Measurements from ENCODE around the gene PPP1R11.

DNA sequence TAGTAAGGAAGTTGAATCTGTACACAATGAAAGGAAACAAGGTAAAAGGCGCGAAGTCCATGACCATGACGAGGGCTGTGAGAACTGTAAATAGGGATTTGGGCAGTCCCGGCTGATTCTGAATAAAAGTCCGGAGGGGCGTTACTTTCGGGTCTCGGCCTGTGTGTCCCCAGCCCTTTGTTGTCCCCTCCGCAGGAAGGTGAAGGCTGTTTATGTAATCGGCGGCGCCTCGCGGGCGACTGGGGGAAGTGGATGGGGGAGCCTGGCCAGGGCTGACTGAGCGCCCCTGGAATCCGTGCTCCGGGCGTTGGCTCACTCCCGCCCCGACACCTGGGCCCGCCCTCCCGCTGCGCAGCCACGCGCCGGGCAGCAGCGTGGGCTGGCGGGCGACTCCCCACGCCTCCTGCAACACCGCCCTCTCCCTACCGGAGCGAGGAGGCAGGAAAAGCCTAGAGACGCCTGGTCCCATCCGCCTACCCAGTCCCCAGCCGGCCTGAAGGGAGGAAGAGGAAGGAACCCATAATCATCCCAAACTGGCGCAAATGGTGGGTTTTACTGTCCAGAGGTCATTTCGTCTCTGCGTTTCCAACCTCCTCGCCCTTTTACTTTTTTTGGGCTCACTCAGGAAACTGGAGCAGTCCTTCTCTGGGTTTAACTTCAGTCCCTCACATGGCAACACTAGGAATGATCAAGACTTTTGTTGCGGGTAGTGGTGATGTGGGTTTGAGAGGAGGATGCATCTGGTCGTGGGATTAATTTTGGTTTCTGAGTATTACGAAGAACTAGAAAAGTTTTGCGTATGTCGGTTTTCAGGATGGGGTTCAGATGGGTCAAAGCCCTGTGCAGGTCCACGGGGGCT lies 33.8 kb downstream of the PPP1R11 start:
- TF ChIP-seq, protein P1, sequence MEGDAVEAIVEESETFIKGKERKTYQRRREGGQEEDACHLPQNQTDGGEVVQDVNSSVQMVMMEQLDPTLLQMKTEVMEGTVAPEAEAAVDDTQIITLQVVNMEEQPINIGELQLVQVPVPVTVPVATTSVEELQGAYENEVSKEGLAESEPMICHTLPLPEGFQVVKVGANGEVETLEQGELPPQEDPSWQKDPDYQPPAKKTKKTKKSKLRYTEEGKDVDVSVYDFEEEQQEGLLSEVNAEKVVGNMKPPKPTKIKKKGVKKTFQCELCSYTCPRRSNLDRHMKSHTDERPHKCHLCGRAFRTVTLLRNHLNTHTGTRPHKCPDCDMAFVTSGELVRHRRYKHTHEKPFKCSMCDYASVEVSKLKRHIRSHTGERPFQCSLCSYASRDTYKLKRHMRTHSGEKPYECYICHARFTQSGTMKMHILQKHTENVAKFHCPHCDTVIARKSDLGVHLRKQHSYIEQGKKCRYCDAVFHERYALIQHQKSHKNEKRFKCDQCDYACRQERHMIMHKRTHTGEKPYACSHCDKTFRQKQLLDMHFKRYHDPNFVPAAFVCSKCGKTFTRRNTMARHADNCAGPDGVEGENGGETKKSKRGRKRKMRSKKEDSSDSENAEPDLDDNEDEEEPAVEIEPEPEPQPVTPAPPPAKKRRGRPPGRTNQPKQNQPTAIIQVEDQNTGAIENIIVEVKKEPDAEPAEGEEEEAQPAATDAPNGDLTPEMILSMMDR (conservative IDR thresholded peaks at IDR 0.05; ENCODE audit: low read length), result no peak
- no peak for TF ChIP-seq EZH2phosphoT487 (IDR thresholded peaks at IDR 0.05; ENCODE audit: borderline replicate concordance)
